NT2/D1 (cell line): ENCODE results near the gene TSPAN33.

Source experiments
- SUZ12 ChIP-seq: IDR thresholded peaks from 2 replicates; pipeline ENCODE4 v1.6.1; 2011; ENCODE audit not compliant: insufficient read length, insufficient read depth; ENCODE audit errors: extremely low read depth
- YY1 ChIP-seq: IDR thresholded peaks from 2 replicates; pipeline ENCODE4 v1.6.1; 2011; ENCODE audit not compliant: insufficient read length, insufficient read depth
- ZNF274 ChIP-seq: IDR thresholded peaks from 2 replicates; pipeline ENCODE4 v1.6.1; 2011; ENCODE audit warnings: mild to moderate bottlenecking, low read depth, low read length

- TF ChIP-seq YY1 (no peak), SUZ12 (no peak), ZNF274 (no peak)
Observed at GRCh38 chr7:129115676-129116075, 28.8 kb upstream of the TSPAN33 start.
